Fibroblast of skin of back (primary cell): ENCODE measurements around the gene MED16.
"Not testable (repeated sequence)": the region's sequence is repeated elsewhere in the genome, so short reads cannot be mapped to it uniquely, and the experiment has no call there.

Experiments
- DNase-seq: peaks from one replicate; pipeline ENCODE4 v3.0.0-alpha.2; 2013

Gene MED16

DNA sequence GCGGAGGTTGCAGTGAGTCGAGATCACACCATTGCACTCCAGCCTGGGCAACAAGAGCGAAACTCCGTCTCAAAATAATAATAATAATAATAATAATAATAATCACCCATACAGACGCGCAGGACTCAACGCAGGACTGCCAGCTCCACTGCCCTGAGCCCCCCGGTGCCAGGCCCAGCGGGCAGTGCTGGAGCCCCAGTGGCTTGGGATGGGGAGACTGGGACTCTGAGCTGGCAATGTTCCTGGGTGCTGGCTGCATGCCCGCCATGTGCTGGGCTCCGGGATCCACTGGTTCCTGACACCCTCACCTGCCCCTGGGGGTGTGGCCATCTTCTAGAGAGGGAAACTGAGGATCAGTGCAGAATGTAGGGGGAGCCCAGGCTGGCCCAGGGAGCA lies 65.7 kb downstream of the MED16 start:
- DNase-seq: no peak

DNA sequence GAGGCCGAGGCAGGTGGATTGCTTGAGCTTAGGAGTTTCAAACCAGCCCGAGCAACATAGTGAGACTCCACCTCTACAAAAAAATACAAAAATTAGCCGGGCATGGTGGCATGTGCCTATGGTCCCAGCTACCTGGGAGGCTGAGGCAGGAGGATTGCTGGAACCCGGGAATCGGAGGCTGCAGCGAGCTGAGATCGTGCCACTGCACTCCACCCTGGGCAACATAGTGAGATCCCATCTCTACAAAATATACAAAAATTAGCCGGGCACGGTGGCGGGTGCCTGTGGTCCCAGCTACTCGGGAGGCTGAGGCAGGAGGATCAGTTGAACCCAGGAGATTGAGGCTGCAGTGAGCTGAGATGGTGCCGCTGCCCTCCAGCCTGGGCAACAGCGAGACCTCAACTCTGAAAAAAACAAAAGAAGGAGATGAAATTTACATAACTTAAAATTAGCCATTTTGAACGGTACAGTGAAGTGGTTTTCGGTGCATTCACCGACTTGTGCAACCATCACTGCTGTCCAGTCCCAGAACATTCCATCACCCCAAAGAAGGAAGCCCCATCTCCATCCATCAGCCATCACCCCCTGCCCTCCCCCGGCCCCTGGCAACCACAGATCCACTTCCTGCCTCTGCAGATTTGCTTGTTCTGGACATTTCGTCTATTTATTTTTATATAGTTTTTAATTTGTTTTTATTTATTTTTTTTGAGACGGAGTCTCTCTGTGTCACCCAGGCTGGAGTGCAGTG lies 66.9 kb downstream of the MED16 start:
- no peak for DNase-seq

GRCh38 chr19:824885-825284 lies 68.1 kb downstream of the MED16 start:
- DNase-seq: no peak

- DNase-seq: no peak
Measured at GRCh38 chr19:823565-824121, 69.3 kb downstream of the MED16 start.

- no peak for DNase-seq
Measured at GRCh38 chr19:821825-822503, 71.0 kb downstream of the MED16 start, which contains the start of gene PLPPR3. Gene PLPPR3 (minus strand): TSS chr19:821955. CDS start chr19:821559, 396 bp downstream.

DNA sequence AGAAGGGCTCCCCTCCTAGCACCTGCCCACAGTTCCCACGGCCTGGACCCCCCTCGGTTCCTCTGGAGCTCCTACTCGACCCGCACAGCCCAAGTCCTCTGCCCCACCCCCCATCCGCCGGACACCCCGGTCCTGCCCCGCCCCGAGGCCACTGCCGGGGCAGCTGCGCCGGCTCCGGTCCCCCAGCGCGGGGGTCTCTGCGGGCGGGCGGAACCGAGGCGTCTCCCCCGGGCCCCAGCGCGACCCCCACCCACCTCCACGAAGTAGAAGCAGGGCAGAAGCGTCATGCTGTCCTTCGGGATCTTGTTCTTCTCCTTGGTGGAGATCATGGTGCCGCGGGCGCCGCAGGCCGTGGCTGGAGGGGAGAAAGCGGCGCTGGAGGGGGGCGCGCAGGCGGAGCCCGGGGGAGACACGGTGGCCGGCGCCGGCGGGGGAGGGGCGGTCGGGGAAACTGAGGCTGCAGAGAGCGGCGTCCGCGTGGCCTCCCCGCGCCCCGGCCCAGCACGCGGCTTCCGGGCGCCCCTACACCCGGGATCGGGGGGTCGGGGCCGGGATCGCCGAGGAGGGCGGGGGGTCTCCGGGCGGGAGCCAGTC lies 71.7 kb downstream of the MED16 start:
- DNase-seq: no peak

- not testable (repeated sequence) for DNase-seq
Measured at GRCh38 chr19:820212-820611, 72.8 kb downstream of the MED16 start.
